IgD-negative memory B cell (primary cell): ENCODE measurements around the gene NCEH1. TPM values are rescaled to one million over a fixed set of nuclear protein-coding genes. Genes with fewer than 3 reads are reported as not detected.
"Not testable (repeated sequence)": the region's sequence is repeated elsewhere in the genome, so short reads cannot be mapped to it uniquely, and the experiment has no call there.

ENCODE experiments used
- H3K27ac Mint-ChIP-seq, 3 donors: one replicate each; pipeline ENCODE4 v1.8.0; 2020 to 2022; ENCODE audit warnings: mild to moderate bottlenecking in 3 of 3, mixed read lengths in 3 of 3, moderate library complexity in 1 of 3
- H3K27me3 Mint-ChIP-seq: one replicate; pipeline ENCODE4 v1.8.0; 2021; ENCODE audit warnings: mixed read lengths
- H3K36me3 Mint-ChIP-seq: one replicate; pipeline ENCODE4 v1.8.0; 2020; ENCODE audit warnings: mild to moderate bottlenecking, mixed read lengths
- H3K4me1 Mint-ChIP-seq, 3 donors: one replicate each; pipeline ENCODE4 v1.8.0; 2020 to 2022; ENCODE audit warnings: mixed read lengths in 3 of 3, mild to moderate bottlenecking in 1 of 3
- H3K4me3 Mint-ChIP-seq, 4 donors: one replicate each; pipeline ENCODE4 v1.8.0; 2020 to 2022; ENCODE audit warnings: mild to moderate bottlenecking in 4 of 4, mixed read lengths in 4 of 4, moderate library complexity in 3 of 4
- H3K9me3 Mint-ChIP-seq, 3 donors: one replicate each; pipeline ENCODE4 v1.8.0; 2020 to 2021; ENCODE audit warnings: mixed read lengths in 3 of 3, mild to moderate bottlenecking in 1 of 3
- polyA plus RNA-seq: library from polyadenylated mRNA; unstranded; fragments of 300-500 nt; fragmentation: Illumina TruSeq; gene quantifications from one replicate; pipeline ENCODE4 v1.2.3, GENCODE V29; 2021

NCEH1 gene
- polyA plus RNA-seq, 1 donor from 2014 or later, result 4.5 TPM

- no peaks in the 10 kb centered on the region for H3K9me3 Mint-ChIP-seq
- H3K36me3 Mint-ChIP-seq, result peaks cover 1% of the 10 kb centered on the region
- H3K4me3 Mint-ChIP-seq, result no peak overlapping the region
- peak overlapping the region in 1 of 3 donors; percentile 65 for H3K27ac Mint-ChIP-seq
- H3K4me1 Mint-ChIP-seq, result peaks cover under 1 to 11% (median 4%) of the 10 kb centered on the region in 3 donors
- H3K27me3 Mint-ChIP-seq, result no peaks in the 10 kb centered on the region
Observed at GRCh38 chr3:172676196-172676922, 34.5 kb downstream of the NCEH1 start.

- H3K36me3 Mint-ChIP-seq, result peaks cover 1% of the 10 kb centered on the region
- H3K27ac Mint-ChIP-seq, result no peak overlapping the region
- no peak overlapping the region for H3K4me3 Mint-ChIP-seq
- peaks cover 0 to 11% (median 2%) of the 10 kb centered on the region in 3 donors for H3K4me1 Mint-ChIP-seq
- H3K9me3 Mint-ChIP-seq, result no peaks in the 10 kb centered on the region
- H3K27me3 Mint-ChIP-seq, result no peaks in the 10 kb centered on the region
Observed at GRCh38 chr3:172675441-172676193, 35.2 kb downstream of the NCEH1 start.

DNA sequence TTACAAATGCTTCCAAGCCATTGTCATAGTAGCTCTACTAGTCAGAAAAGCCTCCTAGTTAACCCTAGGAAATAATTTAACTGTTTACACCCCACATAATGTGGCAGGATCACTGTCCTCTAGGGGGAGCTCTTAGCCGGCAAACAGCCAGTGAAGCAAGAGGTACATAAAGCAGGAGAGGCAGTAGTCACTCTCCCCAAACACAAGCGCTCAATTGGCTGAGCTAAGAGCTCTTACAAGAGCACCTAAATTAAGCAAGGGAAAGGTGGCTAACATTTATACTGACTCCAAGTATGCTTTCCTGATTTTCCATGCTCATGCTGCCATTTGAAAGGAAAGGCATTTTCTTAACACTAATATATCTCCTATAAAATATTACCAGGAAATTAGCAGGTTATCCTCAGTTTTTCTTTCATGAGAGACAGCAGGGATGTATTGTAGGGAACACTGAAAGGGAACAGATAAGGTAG, 37.6 kb downstream of the NCEH1 start:
- Mint-ChIP-seq H3K27me3 (no peaks in the 10 kb centered on the region), H3K9me3 (no peaks in the 10 kb centered on the region), H3K4me3 (no peak overlapping the region), H3K4me1 (peaks cover 0 to 14% (median 1%) of the 10 kb centered on the region in 3 donors), H3K27ac (no peak overlapping the region), H3K36me3 (no peaks in the 10 kb centered on the region)

DNA sequence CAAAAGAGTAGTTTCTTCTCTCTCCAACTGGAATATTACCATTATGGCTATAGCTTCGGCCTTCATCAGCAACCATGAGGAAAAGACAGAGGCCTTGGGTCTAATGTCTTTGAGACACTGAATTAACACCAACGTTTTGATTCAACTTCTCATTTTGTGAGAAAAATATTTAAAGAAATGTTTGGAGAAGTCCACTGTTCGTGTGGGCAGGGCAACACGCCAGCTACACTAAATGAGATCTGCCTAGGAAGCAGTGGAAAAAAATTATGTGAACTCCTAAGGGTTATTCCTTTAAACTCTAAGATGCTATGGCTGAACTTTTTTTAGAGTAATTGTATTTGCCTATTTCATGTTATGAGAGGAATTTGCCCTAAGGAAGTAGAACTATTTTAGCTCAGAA, 41.8 kb downstream of the NCEH1 start:
- Mint-ChIP-seq H3K27ac (no peak overlapping the region), H3K4me1 (peaks cover 8 to 19% (median 10%) of the 10 kb centered on the region in 3 donors), H3K9me3 (no peaks in the 10 kb centered on the region), H3K4me3 (no peak overlapping the region), H3K27me3 (no peaks in the 10 kb centered on the region), H3K36me3 (peaks cover 4% of the 10 kb centered on the region)

GRCh38 chr3:172666873-172667694, 43.8 kb downstream of the NCEH1 start:
- Mint-ChIP-seq H3K27me3 (no peaks in the 10 kb centered on the region), H3K9me3 (no peaks in the 10 kb centered on the region), H3K36me3 (peaks cover 4% of the 10 kb centered on the region), H3K4me1 (peaks cover 11 to 14% (median 12%) of the 10 kb centered on the region in 3 donors), H3K27ac (peak overlapping the region in 1 of 3 donors; percentile 46), H3K4me3 (no peak overlapping the region)

DNA sequence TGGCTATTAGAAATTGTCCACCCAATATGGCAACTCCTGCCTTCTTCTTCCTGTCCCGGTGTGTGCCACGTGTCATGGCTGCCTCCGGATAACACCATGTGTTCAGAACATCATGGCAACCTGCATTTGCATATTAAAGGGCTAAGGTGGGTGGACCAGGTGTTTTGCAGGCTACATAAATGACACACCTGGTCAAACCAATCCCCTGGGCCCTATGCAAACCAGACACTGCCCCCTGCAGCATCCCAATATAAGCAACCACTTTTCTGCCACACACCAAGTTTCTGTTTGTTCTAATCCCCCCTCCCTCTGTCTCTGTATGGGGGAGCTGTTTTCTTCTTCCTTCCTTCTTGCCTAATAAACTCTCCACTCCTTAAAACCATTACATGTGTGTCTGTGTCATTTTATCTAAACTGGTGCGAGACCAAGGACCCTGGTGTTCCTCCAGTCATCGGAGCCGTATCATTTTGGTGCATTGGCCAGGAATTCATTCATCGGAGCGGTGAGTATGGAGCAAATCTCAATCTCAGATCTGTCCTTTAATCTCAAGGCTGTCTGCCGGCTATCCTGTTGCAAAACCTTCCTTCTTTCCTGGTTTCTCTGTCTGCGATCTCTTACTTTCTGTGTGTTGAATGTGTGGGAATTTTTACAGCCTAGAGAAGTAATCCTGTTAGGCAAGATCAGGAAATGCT, 44.5 kb downstream of the NCEH1 start:
- peaks cover 11 to 19% (median 14%) of the 10 kb centered on the region in 3 donors for H3K4me1 Mint-ChIP-seq
- peak overlapping the region in 2 of 4 donors; percentile 55 to 57 for H3K4me3 Mint-ChIP-seq
- H3K27me3 Mint-ChIP-seq, result no peaks in the 10 kb centered on the region
- H3K27ac Mint-ChIP-seq, result peak overlapping the region in 2 of 3 donors; percentile 46 to 57
- no peaks in the 10 kb centered on the region for H3K9me3 Mint-ChIP-seq
- H3K36me3 Mint-ChIP-seq, result peaks cover 4% of the 10 kb centered on the region

- not testable (repeated sequence) for H3K27me3 Mint-ChIP-seq, H3K36me3 Mint-ChIP-seq, H3K9me3 Mint-ChIP-seq, H3K4me3 Mint-ChIP-seq
- peak overlapping the region in 1 of 3 donors; percentile 57 for H3K27ac Mint-ChIP-seq
- peaks cover 13 to 20% (median 17%) of the 10 kb centered on the region in 3 donors for H3K4me1 Mint-ChIP-seq
Observed at GRCh38 chr3:172665510-172665909, 45.4 kb downstream of the NCEH1 start.

DNA sequence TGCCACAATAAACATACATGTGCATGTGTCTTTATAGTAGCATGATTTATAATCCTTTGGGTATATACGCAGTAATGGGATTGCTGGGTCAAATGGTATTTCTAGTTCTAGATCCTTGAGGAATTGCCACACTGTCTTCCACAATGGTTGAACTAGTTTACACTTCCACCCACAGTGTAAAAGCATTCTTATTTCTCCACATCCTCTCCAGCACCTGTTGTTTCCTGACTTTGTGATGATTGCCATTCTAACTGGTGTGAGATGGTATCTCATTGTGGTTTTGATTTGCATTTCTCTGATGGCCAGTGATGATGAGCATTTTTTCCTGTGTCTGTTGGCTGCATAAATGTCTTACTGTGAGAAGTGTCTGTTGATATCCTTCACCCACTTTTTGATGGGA, 50.4 kb downstream of the NCEH1 start:
- not testable (repeated sequence) for H3K27me3 Mint-ChIP-seq, H3K9me3 Mint-ChIP-seq, H3K36me3 Mint-ChIP-seq, H3K27ac Mint-ChIP-seq
- peak overlapping the region in 1 of 4 donors; percentile 28 for H3K4me3 Mint-ChIP-seq
- H3K4me1 Mint-ChIP-seq, result peaks cover 7 to 19% (median 11%) of the 10 kb centered on the region in 3 donors

DNA sequence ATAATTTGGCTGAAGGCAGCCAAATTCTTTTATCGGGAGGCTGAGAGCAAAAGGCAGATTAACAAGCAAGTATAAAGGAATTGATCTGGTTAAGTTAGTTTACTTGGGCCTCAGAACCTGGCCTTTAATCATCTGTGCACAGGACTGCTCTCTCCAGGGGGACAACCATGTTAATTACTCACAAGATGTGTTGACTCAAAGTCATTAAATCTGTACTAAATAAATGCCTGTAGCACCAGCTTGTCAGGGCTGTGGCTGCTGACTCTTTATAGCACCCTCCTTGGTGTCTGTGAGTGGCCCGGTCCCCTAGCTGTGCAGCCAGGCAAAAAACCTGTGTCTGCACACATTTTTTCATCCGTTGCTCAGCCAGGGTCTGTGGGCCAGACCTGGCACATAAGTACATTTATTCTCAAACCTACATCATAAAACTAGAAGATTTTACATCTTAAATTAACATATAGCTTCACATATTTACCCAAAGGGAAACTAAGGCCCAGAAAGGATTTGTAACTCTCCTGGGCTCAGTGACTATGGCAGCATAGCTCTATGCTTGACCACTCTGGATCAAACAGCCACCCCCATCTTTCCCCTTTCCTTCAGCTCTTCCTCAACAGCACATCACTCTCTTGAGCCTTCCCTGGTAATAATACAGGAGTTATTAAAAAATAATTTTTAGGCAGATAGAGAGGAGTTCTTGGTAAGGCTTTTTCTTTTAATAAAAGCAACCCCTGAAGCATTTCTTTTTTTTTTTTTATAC, 51.4 kb downstream of the NCEH1 start:
- Mint-ChIP-seq H3K9me3 (peaks cover 0 to 2% (median 0%) of the 10 kb centered on the region in 3 donors), H3K4me3 (no peak overlapping the region), H3K27ac (no peak overlapping the region), H3K4me1 (peaks cover 7 to 20% (median 12%) of the 10 kb centered on the region in 3 donors), H3K27me3 (no peaks in the 10 kb centered on the region), H3K36me3 (no peaks in the 10 kb centered on the region)

DNA sequence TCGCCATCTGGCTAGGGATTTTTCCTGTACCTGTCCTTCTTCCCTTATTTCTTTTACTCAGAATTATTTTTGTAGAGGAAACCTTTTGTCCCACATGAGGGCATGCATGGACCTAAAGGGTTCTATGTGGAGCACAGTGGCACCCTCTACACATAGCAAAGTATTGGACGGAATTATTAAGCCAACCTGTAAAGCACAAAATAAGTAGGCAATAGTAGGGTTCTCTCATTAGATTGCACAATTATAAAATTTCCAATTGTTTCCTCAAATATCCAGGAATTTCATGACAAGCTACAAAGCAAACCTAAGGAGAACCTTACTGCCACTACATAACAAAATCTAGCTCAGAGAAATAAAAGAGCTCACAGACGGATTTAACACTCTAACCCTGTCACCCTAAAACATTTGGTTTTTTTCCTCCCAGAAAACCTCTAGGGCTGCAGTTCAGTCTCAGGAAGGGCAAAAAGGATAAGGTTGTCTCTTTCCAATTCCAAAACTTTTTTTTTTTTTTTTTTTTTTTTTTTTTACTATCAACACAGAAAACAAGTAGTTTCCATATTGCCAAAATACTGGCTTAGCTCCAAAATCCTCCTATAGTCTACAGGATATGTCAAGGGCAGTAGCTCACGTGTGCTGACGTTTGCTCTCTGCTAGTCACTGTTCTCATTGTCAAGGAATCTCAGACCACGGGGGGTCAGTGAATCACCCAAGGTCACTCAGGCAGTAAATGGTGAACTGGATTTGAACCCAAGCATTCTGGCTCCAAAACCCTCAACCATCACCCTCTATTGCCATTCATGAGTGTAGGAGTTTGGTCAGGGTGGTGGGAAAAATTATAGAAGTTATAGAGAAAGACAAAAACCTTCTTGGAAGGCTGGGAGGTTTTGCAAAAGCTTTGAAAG, 52.3 kb downstream of the NCEH1 start:
- H3K9me3 Mint-ChIP-seq, result peaks cover 0 to 2% (median 0%) of the 10 kb centered on the region in 3 donors
- no peaks in the 10 kb centered on the region for H3K36me3 Mint-ChIP-seq
- H3K27me3 Mint-ChIP-seq, result no peaks in the 10 kb centered on the region
- H3K4me3 Mint-ChIP-seq, result peak overlapping the region in 1 of 4 donors; percentile 29
- H3K27ac Mint-ChIP-seq, result no peak overlapping the region
- peaks cover 7 to 21% (median 15%) of the 10 kb centered on the region in 3 donors for H3K4me1 Mint-ChIP-seq

- Mint-ChIP-seq H3K27me3 (no peaks in the 10 kb centered on the region), H3K9me3 (peaks cover 0 to 2% (median 0%) of the 10 kb centered on the region in 3 donors), H3K27ac (no peak overlapping the region), H3K4me1 (peaks cover 5 to 15% (median 14%) of the 10 kb centered on the region in 3 donors), H3K36me3 (no peaks in the 10 kb centered on the region), H3K4me3 (no peak overlapping the region)
Observed at GRCh38 chr3:172656602-172657001, 54.3 kb downstream of the NCEH1 start.

GRCh38 chr3:172655388-172655787, 55.5 kb downstream of the NCEH1 start:
- no peaks in the 10 kb centered on the region for H3K36me3 Mint-ChIP-seq
- H3K9me3 Mint-ChIP-seq, result no peaks in the 10 kb centered on the region
- H3K27me3 Mint-ChIP-seq, result no peaks in the 10 kb centered on the region
- H3K4me1 Mint-ChIP-seq, result peaks cover 2 to 12% (median 10%) of the 10 kb centered on the region in 3 donors
- H3K27ac Mint-ChIP-seq, result no peak overlapping the region
- H3K4me3 Mint-ChIP-seq, result no peak overlapping the region

GRCh38 chr3:172654470-172654869, 56.4 kb downstream of the NCEH1 start:
- no peaks in the 10 kb centered on the region for H3K36me3 Mint-ChIP-seq
- H3K4me3 Mint-ChIP-seq, result no peak overlapping the region
- H3K9me3 Mint-ChIP-seq, result no peaks in the 10 kb centered on the region
- no peak overlapping the region for H3K27ac Mint-ChIP-seq
- H3K4me1 Mint-ChIP-seq, result peaks cover 2 to 12% (median 10%) of the 10 kb centered on the region in 3 donors
- H3K27me3 Mint-ChIP-seq, result no peaks in the 10 kb centered on the region
